NCI-H774 (cell line): Measurements from ENCODE around the gene LRFN3.
"Not testable (repeated sequence)": the region's sequence is repeated elsewhere in the genome, so short reads cannot be mapped to it uniquely, and the experiment has no call there.

Experiments used
- DNase-seq: peaks from one replicate; lab custom pipeline; 2025; lab: John Stamatoyannopoulos, UW

Gene LRFN3

DNA sequence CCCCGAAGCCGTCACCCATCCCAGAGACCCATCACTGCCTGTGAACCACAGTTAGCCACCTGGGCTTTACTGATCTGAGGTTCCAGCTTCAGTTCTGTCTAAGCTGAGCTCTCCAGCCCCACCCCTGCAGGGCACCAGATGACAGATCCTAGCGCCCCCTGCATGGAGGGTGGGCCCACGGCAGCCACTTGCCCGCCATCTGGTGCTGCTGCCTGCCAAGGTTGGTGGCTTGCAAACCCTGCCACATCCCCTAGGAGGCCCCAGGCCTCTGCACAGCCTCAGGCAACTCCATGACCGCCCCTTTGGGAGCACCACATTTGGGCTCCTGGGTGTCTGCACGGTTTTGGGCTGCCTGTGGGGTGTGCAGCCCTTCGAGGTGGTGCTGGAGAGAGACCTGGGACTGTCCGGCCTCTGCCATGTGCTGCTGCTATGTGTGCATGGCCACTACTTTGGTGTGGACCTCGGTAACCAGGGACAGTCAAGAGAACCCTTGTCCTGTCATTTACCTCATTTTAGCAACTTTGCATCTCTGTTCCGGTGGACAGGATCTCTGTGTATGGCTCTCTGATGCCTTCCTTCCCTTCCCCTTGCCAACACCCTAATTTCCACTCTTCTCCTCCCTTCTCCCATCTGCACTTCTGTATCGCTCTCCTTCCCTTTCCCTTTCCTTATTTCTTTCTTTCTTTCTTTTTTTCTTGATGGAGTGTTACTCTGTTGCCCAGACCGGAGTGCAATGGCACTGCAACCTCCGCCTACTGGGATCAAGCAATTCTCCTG lies 41.5 kb downstream of the LRFN3 start:
- DNase-seq: no peak

DNA sequence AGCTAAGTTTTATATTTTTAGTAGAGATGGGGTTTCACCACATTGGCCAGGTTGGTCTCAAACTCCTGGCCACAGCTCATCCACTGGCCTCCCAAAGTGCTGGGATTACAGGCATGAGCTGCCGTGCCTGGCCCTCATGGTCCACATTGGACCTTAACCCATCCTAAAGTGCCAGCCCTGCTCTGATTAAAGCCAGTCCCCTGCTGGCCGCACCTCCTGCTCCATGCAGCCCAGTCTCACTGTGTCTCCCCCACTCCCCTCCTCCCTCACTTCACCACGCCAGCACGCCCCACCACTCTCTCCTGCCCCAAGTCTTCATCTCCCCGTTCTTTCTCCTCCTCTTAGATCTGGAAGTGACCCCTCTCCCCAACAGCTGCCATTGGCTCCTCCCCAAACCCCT lies 42.1 kb downstream of the LRFN3 start:
- no peak for DNase-seq

DNA sequence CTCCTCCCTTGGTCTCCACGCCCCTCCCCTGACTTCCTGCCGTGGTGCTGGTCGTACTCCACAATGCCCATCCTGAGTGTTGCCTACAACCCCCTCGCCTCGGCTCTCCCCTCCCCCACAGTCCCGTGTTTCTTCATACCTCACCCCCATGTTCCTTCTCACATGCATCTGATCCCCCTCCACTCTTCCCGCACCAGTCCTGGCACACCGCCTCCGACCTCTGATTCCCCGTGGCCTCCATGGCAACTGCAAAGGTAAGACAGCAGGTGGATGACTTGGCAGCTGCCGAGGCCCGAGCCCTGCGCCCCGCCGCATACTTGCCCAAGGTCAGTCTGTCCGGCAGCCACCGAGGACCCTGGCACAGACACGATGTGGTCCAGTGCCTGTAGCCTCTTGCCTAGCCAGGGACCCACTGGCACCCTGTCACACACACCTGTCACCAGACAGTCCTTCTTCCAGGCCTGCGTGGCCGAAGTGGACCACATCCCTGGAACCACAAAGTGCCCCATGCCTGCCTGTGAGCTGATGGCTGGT lies 42.7 kb downstream of the LRFN3 start:
- DNase-seq: no peak

DNA sequence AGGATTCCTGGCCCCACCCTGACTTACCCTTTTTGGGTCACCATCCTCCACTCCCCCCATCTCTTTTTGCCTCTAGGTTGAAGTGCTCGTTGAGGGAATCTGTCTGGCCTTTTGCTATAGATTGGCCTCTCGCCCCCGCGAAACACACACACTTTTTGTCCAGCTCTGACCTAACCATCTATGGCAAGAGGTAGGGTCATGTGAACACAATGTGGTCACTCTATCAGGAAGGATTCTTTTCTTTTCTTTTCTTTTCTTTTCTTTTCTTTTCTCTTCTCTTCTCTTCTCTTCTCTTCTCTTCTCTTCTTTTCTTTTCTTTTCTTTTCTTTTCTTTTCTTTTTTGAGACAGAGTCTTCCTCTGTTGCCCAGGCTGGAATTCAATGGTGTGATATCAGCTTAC lies 44.8 kb downstream of the LRFN3 start:
- DNase-seq: not testable (repeated sequence)

DNA sequence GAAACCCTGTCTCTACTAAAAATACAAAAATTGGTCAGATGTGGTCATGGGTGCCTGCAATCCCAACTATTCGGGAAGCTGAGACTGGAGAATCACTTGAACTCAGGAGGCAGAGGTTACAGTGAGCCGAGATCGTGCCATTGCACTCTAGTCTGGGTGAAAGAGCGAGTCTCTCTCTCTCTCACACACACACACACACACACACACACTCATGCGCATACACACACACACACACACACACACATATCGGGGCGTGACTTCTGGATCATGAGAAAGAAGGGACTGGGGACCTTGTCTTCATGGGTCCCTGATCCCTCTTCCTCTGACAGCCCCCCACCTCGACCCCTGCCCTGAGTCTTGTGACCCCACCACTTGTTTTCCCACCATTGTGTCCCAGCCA lies 47.0 kb downstream of the LRFN3 start:
- no peak for DNase-seq

DNA sequence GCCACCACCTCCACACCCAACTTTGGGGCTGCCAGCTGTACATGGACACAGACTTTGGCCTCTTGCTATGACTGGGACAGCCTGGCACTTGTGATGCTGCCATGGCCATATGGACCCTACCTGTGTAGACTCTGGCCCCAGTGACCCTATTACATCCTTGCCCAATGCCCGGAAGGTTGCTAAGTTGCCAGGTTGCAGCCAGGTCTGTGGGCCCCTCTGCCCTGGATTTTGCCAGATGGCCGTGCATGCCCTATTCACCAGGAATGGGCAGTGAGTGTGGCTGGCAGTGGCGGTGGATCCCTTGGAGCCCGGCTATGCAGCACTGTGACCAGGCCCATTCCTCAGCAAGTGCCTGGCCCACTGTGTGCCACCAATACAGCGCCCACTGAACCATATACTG lies 49.9 kb downstream of the LRFN3 start:
- DNase-seq: no peak

DNA sequence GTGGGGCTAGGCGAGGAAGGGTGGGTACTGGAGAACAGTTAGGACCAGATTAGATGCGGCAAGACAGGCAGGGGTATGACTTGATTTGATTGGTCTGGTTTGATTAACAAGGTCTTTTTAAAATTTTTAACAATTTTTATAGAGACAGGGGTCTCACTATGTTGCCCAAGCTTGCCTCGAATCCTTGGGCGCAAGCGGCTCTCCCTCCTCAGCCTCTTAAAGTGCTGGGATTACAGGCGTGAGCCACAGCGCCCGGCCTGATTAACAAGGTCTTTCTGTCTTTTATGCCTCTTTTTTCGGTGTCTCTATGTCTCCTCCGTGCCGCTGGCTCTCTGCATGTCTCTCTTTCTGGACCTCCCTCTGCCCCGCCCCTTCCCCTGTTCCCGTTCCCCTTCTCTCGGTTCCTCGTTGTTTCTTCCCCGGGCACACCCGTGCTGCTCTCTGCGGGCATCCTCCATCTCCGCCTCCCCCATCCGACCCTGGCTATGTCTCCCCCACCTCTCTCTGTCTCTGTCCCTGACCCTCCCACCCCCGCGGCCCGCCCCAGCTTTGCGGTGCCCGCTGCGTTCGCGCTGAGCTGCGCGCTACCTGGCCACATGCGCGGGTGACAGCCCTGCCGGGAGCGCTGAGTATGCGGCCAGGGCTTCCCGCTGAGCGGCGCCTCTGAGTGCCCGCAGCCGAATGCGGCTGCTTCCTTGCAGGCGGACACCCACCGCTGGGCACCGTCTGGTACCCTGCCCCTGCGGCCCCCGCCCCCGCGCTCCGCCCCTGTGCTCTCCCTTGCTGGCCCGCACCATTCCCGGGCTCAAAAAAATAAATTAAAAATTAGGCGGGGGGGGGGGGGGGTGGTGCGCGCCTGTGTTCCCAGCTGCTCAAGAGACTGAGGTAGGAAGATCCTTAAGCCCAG lies 50.7 kb downstream of the LRFN3 start:
- no peak for DNase-seq

DNA sequence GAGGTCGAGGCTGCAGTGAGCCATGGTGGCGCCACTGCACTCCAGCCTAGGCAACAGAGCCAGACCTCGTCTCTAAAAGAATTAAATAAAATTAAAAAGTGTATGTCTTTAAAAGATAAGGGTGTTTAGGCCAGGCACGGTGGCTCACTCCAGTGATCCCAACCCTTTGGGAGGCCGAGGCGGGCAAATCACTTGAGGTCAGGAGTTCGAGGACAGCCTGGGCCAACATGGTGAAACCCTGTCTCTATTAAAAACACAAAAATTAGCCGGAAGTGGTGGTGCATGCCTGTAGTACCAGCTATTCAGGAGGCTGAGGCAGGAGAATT lies 51.4 kb downstream of the LRFN3 start:
- DNase-seq: no peak

DNA sequence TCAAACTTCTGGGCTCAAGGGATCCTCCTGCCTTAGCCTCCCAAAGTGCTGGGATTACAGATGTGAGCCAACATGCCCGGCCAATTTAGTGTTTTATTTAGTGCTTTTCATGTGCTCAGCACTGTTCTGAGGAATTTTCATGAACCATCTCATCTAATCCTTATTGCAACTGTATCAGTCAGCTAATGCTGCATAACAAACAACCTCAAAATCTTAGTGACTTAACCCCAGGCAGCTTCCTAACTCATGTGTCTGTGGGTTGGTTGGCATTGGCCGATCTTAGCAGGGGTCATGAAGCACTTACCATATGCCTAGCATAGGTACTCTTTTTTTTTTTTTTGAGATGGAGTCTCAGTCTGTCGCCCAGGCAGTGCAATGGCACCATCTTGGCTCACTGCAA lies 52.6 kb downstream of the LRFN3 start:
- DNase-seq: no peak

DNA sequence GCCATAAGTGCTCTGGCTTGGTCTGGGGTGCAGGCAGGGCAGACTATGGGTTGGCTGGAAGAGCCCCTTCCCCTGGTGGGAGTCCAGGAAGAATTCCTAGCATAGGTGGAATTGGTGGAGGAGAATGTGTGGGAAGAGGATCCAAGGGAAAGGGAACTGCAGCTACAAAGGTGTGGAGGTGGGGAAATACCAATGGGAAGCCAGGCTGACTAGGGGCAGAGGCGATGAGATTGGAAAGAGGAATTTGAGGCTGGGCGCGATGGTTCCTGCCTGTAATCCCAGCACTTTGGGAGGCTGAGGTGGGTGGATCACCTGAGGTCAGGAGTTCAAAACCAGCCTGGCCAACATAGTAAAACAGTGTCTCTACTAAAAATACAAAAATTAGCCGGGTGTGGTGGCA lies 54.0 kb downstream of the LRFN3 start:
- DNase-seq: no peak

DNA sequence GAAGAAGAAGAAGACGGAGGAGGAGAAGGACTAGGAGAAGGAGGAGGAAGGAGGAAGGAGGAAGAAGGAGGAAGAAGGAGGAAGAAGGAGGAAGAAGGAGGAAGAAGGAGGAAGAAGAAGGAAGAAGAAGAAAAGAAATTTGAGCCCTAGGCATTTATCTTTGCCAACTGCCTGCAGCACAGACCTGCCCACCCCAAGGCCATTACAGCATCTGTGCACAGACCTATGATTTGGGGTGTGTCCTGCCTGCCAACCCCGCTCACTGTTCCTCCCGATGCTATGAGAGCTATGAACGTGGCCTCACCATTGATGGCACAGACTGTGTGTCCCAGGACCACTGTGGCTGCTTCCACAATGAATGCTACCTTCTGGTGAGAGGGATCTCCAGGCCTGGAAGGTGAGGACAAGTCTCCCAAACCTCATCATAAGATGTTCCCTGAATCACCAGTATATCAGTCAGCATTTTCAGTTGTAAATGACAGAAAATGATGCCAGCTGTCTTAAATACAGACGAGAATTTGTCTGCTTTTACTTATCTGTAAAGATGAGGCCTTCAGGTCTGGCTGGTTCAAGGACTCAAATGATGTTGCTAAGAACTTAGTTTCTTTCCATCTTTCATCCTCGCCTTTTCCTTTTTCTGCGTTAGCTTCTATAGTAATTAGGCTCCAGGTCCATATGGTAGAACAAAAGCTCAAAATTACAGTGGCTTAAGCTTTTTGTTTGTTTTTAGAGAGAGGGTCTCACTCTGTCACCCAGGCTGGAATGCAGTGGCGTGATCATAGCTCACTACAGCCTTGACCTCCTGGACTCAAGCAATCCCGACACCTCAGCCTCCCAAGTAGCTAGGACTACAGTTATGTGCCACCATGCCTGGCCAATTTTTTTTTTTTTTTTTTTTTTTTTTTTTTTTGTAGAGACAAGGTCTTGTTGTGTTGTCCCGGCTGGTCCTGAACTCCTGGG lies 54.9 kb downstream of the LRFN3 start:
- no peak for DNase-seq

DNA sequence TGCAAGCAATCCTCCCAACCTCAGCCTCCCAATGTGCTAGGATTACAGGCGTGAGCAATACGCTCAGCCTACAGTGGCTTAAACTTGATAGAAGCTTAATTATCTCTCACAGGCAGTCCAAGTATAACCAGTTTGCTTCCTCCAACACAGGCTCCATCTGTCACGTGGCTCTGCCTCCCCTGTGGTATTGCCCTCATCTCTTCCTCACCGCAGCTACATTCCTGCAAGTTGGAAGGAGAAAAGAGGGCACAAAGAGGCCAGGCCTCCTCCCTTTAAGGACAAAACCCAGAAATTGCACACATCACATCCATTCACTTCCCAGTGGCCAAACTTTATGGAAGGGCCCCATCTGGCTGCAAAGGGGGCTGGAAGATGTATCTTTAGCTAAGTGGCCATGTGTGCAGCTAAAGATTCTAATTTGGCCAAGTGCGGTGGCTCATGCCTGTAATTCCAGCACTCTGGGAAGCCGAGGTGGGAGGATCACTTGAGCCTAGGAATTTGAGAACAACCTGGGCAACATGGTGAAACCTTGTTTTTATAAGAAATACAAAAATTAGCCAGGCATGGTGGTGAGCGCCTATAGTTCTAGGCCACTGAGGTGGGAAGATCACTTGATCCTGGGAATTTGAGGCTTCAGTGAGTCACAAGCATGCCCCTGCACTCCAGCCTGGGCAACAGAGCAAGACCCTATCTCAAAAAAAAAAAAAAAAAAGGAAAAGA lies 55.7 kb downstream of the LRFN3 start:
- no peak for DNase-seq

DNA sequence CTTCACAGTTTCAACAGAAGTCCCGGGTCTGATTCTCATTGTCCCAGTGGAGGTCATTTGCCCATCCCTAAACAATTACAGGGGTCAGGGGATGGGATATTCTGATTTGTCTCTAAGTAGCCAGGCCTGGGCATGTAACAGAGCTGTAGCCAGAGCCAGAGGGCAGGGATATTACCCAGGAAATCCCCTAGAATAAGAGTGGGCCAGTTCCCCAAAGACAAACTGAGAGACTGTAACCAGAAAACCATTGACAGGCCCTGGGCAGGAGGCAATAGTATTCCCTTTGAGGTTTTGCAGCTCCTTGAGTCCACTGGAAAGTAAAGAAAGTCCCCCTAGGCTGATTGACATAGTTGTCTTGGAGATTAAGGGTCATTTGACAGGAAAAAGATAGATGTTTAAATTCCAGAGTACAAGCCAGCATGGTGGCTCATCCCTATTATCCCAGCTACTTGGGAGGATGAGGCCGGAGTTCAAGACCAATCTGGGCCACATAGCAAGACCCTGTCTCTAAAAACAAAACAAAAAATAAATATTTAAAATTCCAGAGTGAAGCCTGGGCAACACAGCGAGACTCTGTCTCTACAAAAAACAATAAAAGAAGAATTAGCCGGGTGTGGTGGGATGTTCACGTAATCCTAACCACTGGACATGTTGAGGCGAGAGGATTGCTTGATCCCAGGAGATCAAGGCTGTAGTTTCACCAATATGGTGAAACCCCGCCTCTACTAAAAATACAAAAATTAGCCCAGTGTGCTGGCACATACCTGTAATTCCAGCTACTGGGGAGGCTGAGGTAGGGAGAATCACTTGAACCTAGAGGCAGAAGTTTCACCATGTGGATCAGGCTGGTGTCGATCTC lies 57.0 kb downstream of the LRFN3 start:
- DNase-seq: no peak

DNA sequence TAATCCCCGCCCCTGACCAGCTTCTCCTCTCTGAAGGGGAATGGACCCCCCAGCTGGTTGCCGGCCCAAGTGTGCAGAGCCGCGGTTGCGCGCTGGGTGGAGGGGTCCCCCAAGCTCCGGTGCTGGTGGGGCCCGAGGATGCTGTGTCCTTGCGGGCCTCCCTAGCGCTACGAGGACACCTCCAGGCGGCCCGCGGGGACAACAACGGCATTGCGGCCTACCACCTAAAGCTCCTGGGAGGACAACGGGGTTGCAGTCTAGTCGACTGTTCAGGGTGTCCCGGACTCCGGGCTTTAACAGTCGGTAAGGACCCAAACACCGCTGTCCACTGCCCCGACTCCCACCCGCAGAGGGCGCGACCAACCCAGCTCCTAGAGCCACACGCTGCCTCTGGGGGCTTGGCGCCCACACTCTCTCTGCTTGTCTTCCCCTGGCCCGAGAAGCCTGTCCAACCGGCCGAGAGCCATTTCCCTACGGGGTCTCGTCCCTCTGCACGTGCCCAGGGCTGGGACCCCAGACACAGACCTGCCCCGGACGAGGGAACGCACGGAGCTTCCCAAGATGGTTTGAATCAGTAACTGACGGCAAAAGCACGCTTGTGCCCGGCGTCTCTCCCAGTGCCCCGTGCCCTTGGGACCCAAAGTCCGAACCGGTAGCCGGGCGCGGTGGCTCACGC lies 57.9 kb downstream of the LRFN3 start:
- no peak for DNase-seq
